Tongue (tissue), 2 donors: ENCODE measurements around the gene ZNF479. TPM values are rescaled to one million over a fixed set of nuclear protein-coding genes. Genes with fewer than 3 reads are reported as not detected.
"Not testable (repeated sequence)": the region's sequence is repeated elsewhere in the genome, so short reads cannot be mapped to it uniquely, and the experiment has no call there.

ENCODE experiments used
- DNase-seq: peaks from one replicate; pipeline ENCODE4 v3.0.0-alpha.2; 2015
- total RNA-seq: library from RNA; depleted of rRNA; stranded (reverse); fragments of >200 nt; gene quantifications from one replicate; pipeline ENCODE4 v1.2.3, GENCODE V29; 2014

ZNF479 gene
- total RNA-seq, result not detected

- DNase-seq, result not testable (repeated sequence)
These were observed at the start of gene ZNF479 for GRCh38 chr7:57132336-57132735. TSS of gene ZNF479 (minus strand) at chr7:57132436. CDS start at chr7:57132324, 112 bp downstream.

GRCh38 chr7:57182031-57182430 is 49.8 kb upstream of the ZNF479 start:
- DNase-seq, result no peak

GRCh38 chr7:57181281-57181680 is 49.0 kb upstream of the ZNF479 start:
- DNase-seq, result no peak

GRCh38 chr7:57179776-57180415 is 47.7 kb upstream of the ZNF479 start:
- DNase-seq, result no peak

GRCh38 chr7:57178768-57179139 is 46.5 kb upstream of the ZNF479 start:
- no peak for DNase-seq

- DNase-seq, result no peak
These were observed 45.9 kb upstream of the ZNF479 start for GRCh38 chr7:57177856-57178767.

- DNase-seq, result no peak
These were observed 44.8 kb upstream of the ZNF479 start for GRCh38 chr7:57176928-57177635.

- DNase-seq, result no peak
These were observed 33.2 kb upstream of the ZNF479 start for GRCh38 chr7:57165285-57165899.

GRCh38 chr7:57120123-57120784 is 12.0 kb downstream of the ZNF479 start:
- DNase-seq, result not testable (repeated sequence)
